GM12878 (cell line): ENCODE results near the gene NPC1. TPM values are rescaled to one million over a fixed set of nuclear protein-coding genes. Genes with fewer than 3 reads are reported as not detected.

ENCODE experiments used
- ATAC-seq: fragments of 200-7000 bp; cut with Tn5 transposase; 3 replicates; pipeline ENCODE4 v1.9.1; 2020; ENCODE audit warnings: mild to moderate bottlenecking, moderate library complexity
- BruUV-seq: library from RNA; stranded (reverse); fragments of 400-500 nt; replicated peaks from 2 replicates; lab custom pipeline; 2021; lab: Mats Ljungman, UMichigan
- CTCF ChIA-PET: fragments of 300-600 bp; sonication (Branson Sonifier 250); formaldehyde crosslinking; extraction: SDS; loops from one replicate; lab custom pipeline; 2021; ENCODE audit warnings: inconsistent platforms; lab: Yijun Ruan, JAX
- POLR2A ChIA-PET: fragments of 350-600 bp; formaldehyde crosslinking; extraction: SDS; loops from one replicate; lab custom pipeline; 2021; ENCODE audit warnings: inconsistent platforms; lab: Charles Lee
- RAD21 ChIA-PET: fragments of 300-600 bp; sonication (Branson Sonifier 250); formaldehyde crosslinking; loops from one replicate; lab custom pipeline; 2023; ENCODE audit warnings: antibody characterized with exemption; ENCODE audit not compliant: unreplicated experiment; lab: Charles Lee
- SMC1A ChIA-PET: fragments of 300-600 bp; sonication (Branson Sonifier 250); formaldehyde crosslinking; loops from one replicate; lab custom pipeline; 2023; ENCODE audit not compliant: unreplicated experiment, uncharacterized antibody; lab: Charles Lee
- DNase-seq: peaks from one replicate; pipeline ENCODE4 v3.0.0-alpha.2; 2011; ENCODE audit warnings: low read depth, low spot score
- FAIRE-seq: peaks from 3 replicates; lab custom pipeline; 2011; peaks lifted over from hg19 to GRCh38; lab: Jason Lieb, UNC
- H2AFZ ChIP-seq: 2 replicates; pipeline ENCODE4 v1.6.0; 2011; ENCODE audit warnings: low read depth, low read length, control low read depth; ENCODE audit not compliant: control insufficient read depth
- H3K27ac ChIP-seq: 2 replicates; pipeline ENCODE4 v1.5.1; 2011; ENCODE audit warnings: control low read depth; ENCODE audit not compliant: control insufficient read depth, insufficient read depth
- H3K27me3 ChIP-seq, 2 experiments: replicated peaks in 1 of 2; 2 replicates each; pipeline versions ENCODE4 v1.6.0 to v1.6.1; 2011; ENCODE audit warnings: low read length in 1 of 2; ENCODE audit not compliant: control insufficient read depth in 2 of 2, insufficient read depth in 2 of 2
- H3K36me3 ChIP-seq, 2 experiments: 2 replicates each; pipeline ENCODE4 v1.5.1; 2011; ENCODE audit warnings: low read length in 1 of 2; ENCODE audit not compliant: control insufficient read depth in 2 of 2, insufficient read depth in 2 of 2
- H3K4me1 ChIP-seq: 2 replicates; pipeline ENCODE4 v1.6.1; 2011; ENCODE audit warnings: mild to moderate bottlenecking, low read length, moderate library complexity, mixed read lengths; ENCODE audit not compliant: control insufficient read depth, insufficient read depth
- H3K4me2 ChIP-seq: 2 replicates; pipeline ENCODE4 v1.6.0; 2011; ENCODE audit warnings: control low read depth; ENCODE audit not compliant: control insufficient read depth, insufficient read depth
- H3K4me3 ChIP-seq: fragments of 200-600 bp; sonication (generic); 2 replicates; pipeline ENCODE4 v1.5.1; 2016
- H3K79me2 ChIP-seq: 2 replicates; pipeline ENCODE4 v1.6.0; 2011; ENCODE audit warnings: low read length; ENCODE audit not compliant: control insufficient read depth, insufficient read depth
- H3K9ac ChIP-seq: 2 replicates; pipeline ENCODE4 v1.8.0; 2011; ENCODE audit warnings: low read length, control low read depth, mixed read lengths; ENCODE audit not compliant: control insufficient read depth, insufficient read depth
- H3K9me3 ChIP-seq: replicated peaks from 3 replicates; pipeline ENCODE4 v1.5.1; 2011; ENCODE audit warnings: mild to moderate bottlenecking, low read length; ENCODE audit not compliant: control insufficient read depth, insufficient read depth
- H4K20me1 ChIP-seq: 2 replicates; pipeline ENCODE4 v1.6.0; 2011; ENCODE audit not compliant: control insufficient read depth, insufficient read depth
- CEBPZ ChIP-seq: fragments of 150-350 bp; IDR thresholded peaks from 2 replicates; pipeline ENCODE4 v1.6.1; 2016; ENCODE audit warnings: low read depth, low read length
- CUX1 ChIP-seq: IDR thresholded peaks from 2 replicates; pipeline ENCODE4 v1.6.1; 2012; ENCODE audit warnings: improper control_type of control experiment, low read depth, low read length; ENCODE audit not compliant: insufficient replicate concordance
- DPF2 ChIP-seq: fragments of 450-650 bp; IDR thresholded peaks from 2 replicates; pipeline ENCODE4 v1.6.1; 2017; ENCODE audit warnings: mild to moderate bottlenecking
- EGR1 ChIP-seq, 2 experiments: IDR thresholded peaks; 1 replicate in 1 of 2; 2 replicates in 1 of 2; pipeline ENCODE4 v1.6.1; 2011 to 2012; ENCODE audit warnings: low read depth in 2 of 2, low read length in 2 of 2, borderline replicate concordance in 1 of 2, mild to moderate bottlenecking in 1 of 2, moderate library complexity in 1 of 2
- ESRRA ChIP-seq: IDR thresholded peaks from 2 replicates; pipeline ENCODE4 v1.6.1; 2012; ENCODE audit warnings: mild to moderate bottlenecking, low read length, improper control_type of control experiment
- LARP7 ChIP-seq: fragments of 450-650 bp; IDR thresholded peaks from 2 replicates; pipeline ENCODE4 v1.6.1; 2017; ENCODE audit warnings: mild to moderate bottlenecking
- MAX ChIP-seq: IDR thresholded peaks from 2 replicates; pipeline ENCODE4 v1.6.1; 2012; ENCODE audit warnings: low read depth, low read length, improper control_type of control experiment
- NR2C2 ChIP-seq: IDR thresholded peaks from 2 replicates; pipeline ENCODE4 v1.6.1; 2011; ENCODE audit warnings: borderline replicate concordance, low read depth; ENCODE audit not compliant: control insufficient read depth, insufficient read length
- NR2F1 ChIP-seq: fragments of 450-650 bp; conservative IDR thresholded peaks from 2 replicates; pipeline ENCODE4 v1.6.1; 2017; ENCODE audit warnings: mild to moderate bottlenecking
- POLR2A ChIP-seq: IDR thresholded peaks from 2 replicates; pipeline ENCODE4 v1.6.1; 2011; ENCODE audit warnings: low read depth, mild to moderate bottlenecking, low read length
- RAD51 ChIP-seq: fragments of 450-650 bp; IDR thresholded peaks from 2 replicates; pipeline ENCODE4 v1.6.1; 2016; ENCODE audit warnings: moderate library complexity, mild to moderate bottlenecking, inconsistent platforms
- SIX5 ChIP-seq: IDR thresholded peaks from 2 replicates; pipeline ENCODE4 v1.6.1; 2011; ENCODE audit warnings: mild to moderate bottlenecking, low read depth, low read length, moderate library complexity; ENCODE audit not compliant: severe bottlenecking
- SKIL ChIP-seq: fragments of 450-650 bp; IDR thresholded peaks from 2 replicates; pipeline ENCODE4 v1.6.1; 2017; ENCODE audit warnings: mild to moderate bottlenecking, low read depth, inconsistent platforms; ENCODE audit not compliant: poor library complexity, severe bottlenecking
- SREBF1 ChIP-seq: IDR thresholded peaks from 2 replicates; pipeline ENCODE4 v1.6.1; 2012; ENCODE audit warnings: mild to moderate bottlenecking, low read length
- WGBS: methylation state at CpG from one replicate; pipeline ENCODE4 v1.1.6; 2016; ENCODE audit warnings: low lambda C conversion rate; ENCODE audit not compliant: insufficient replicate concordance, insufficient coverage; ENCODE audit errors: missing lambda C conversion rate; 5-methylcytosine and 5-hydroxymethylcytosine counted together
- in situ Hi-C: fragments of 300-500 bp; cut with MboI; formaldehyde crosslinking; loops from 9 replicates; pipeline ENCODE4 v1.14.3; 2018; ENCODE audit warnings: mixed read lengths
- intact Hi-C: fragments of 100-400 bp; cut with micrococcal nuclease; formaldehyde crosslinking; loops from one replicate; pipeline ENCODE4 v1.14.2; 2022; ENCODE audit not compliant: unreplicated experiment
- polyA plus RNA-seq, 11 experiments: library from polyadenylated mRNA; depleted of rRNA in 4 of 11; unstranded in 6 of 11; stranded (reverse) in 5 of 11; fragments of >200 nt; fragmentation: Nextera tagmentation in 4 of 11; fragmentation: Illumina TruSeq in 1 of 11; extraction: Ambion mirVana in 4 of 11; extraction: Trizol in 1 of 11; gene quantifications; 1 replicate in 1 of 11; 2 replicates in 10 of 11; pipeline versions ENCODE4 v1.2.1 to v1.2.3, GENCODE V29; 2011 to 2016; ENCODE audit warnings: inconsistent platforms in 2 of 11, missing spikeins in 2 of 11, low read depth in 1 of 11
- total RNA-seq, 4 experiments: library from RNA; depleted of rRNA in 3 of 4; stranded (reverse); fragments of >200 nt in 3 of 4; fragmentation: Illumina TruSeq in 1 of 4; extraction: Trizol in 1 of 4; gene quantifications; 2 replicates each; pipeline versions ENCODE4 v1.2.1 to v1.2.3, GENCODE V29; 2013 to 2021

The NPC1 gene
- total and polyA plus RNA-seq, 10 of the 15 experiments (the other 5 are each of a cell fraction or from before 2014, with no cell fraction given) = 10.1 to 45.2 (median 19.4) TPM

- peaks cover 21 to 66% of the 10 kb centered on the region in 2 experiments for H3K36me3 ChIP-seq
- CTCF ChIA-PET = interaction anchor here (2.2 kb wide), 1 partner anchor 183 kb away, joined by 5 read pairs; no protein-coding TSS in a partner anchor
- no peak overlapping the region for H3K4me2 ChIP-seq
- FAIRE-seq (no peak), ATAC-seq (no peak), DNase-seq (no peak)
- H3K4me1 ChIP-seq = peaks cover 16% of the 10 kb centered on the region
- H3K4me3 ChIP-seq = no peak overlapping the region
- H4K20me1 ChIP-seq = no peaks in the 10 kb centered on the region
- POLR2A ChIA-PET = interaction anchor here (0.6 kb wide), 1 partner anchor 26 kb away, joined by 7 read pairs; no protein-coding TSS in a partner anchor
- intact Hi-C loops = loop anchor here (5.0 kb wide), 2 partner anchors 68 to 293 kb away; partner anchors contain the start of gene NPC1
- no peak overlapping the region for H2AFZ ChIP-seq
- no peaks in the 10 kb centered on the region for H3K9me3 ChIP-seq
- no peaks in the 10 kb centered on the region for H3K27me3 ChIP-seq
- RAD21 ChIA-PET = no interaction called here
- H3K9ac ChIP-seq = no peak overlapping the region
- in situ Hi-C loops = loop anchor here (5.0 kb wide), 1 partner anchor 63 kb away; no protein-coding TSS in a partner anchor
- H3K27ac ChIP-seq = no peak overlapping the region
- SMC1A ChIA-PET = interaction anchor here (0.7 kb wide), 1 partner anchor 183 kb away, joined by 3 read pairs; no protein-coding TSS in a partner anchor
- no peaks in the 10 kb centered on the region for H3K79me2 ChIP-seq
- 97% methylated on average over 4 of the region's 4 CpGs for WGBS
- no TSS peak for BruUV-seq
- TF ChIP-seq CEBPZ (no peak), EGR1 (IDR thresholded peaks at IDR 0.05; ENCODE audit: borderline replicate concordance in 1 of 2, low read depth in 2 of 2, low read length in 2 of 2) (no peak), NR2F1 (no peak), POLR2A (no peak), SREBF1 (no peak), CUX1 (no peak), SKIL (no peak), NR2C2 (no peak), SIX5 (no peak), ESRRA (no peak), LARP7 (no peak), MAX (no peak), DPF2 (no peak), RAD51 (no peak)
Observed at GRCh38 chr18:23519734-23520133, 66.6 kb downstream of the NPC1 start.
